HG03439 (cell line): ENCODE data around the gene DAB1.

Experiments
- ATAC-seq: cut with Tn5 transposase; IDR thresholded peaks from one replicate; pipeline ENCODE4 v1.9.1; 2021; ENCODE audit warnings: mild to moderate bottlenecking, moderate library complexity; ENCODE audit not compliant: unreplicated experiment

Gene DAB1

GRCh38 chr1:57036641-57037579, 386.9 kb downstream of the DAB1 start:
- ATAC-seq: no peak

- no peak for ATAC-seq
Measured at GRCh38 chr1:57034713-57035112, 389.1 kb downstream of the DAB1 start.

- no peak for ATAC-seq
Measured at GRCh38 chr1:57033222-57034001, 390.4 kb downstream of the DAB1 start.

GRCh38 chr1:57026624-57027354, 397.1 kb downstream of the DAB1 start:
- no peak for ATAC-seq

GRCh38 chr1:57024855-57025254, 399.0 kb downstream of the DAB1 start:
- no peak for ATAC-seq

GRCh38 chr1:57024428-57024827, 399.4 kb downstream of the DAB1 start:
- no peak for ATAC-seq

GRCh38 chr1:57020216-57020615, 403.6 kb downstream of the DAB1 start:
- ATAC-seq: no peak

GRCh38 chr1:57019236-57019839, 404.5 kb downstream of the DAB1 start:
- no peak for ATAC-seq

GRCh38 chr1:57018119-57018518, 405.7 kb downstream of the DAB1 start:
- no peak for ATAC-seq

- no peak for ATAC-seq
Measured at GRCh38 chr1:57017717-57018116, 406.1 kb downstream of the DAB1 start.

- no peak for ATAC-seq
Measured at GRCh38 chr1:57017200-57017599, 406.7 kb downstream of the DAB1 start.

- ATAC-seq: no peak
Measured at GRCh38 chr1:57015071-57015470, 408.8 kb downstream of the DAB1 start.

GRCh38 chr1:57013522-57013921, 410.3 kb downstream of the DAB1 start:
- ATAC-seq: no peak

- ATAC-seq: no peak
Measured at GRCh38 chr1:57012315-57012714, 411.5 kb downstream of the DAB1 start.

GRCh38 chr1:57010511-57010910, 413.3 kb downstream of the DAB1 start:
- no peak for ATAC-seq

- ATAC-seq: no peak
Measured at GRCh38 chr1:57007948-57008347, 415.9 kb downstream of the DAB1 start.

GRCh38 chr1:57007472-57007871, 416.4 kb downstream of the DAB1 start:
- no peak for ATAC-seq

- ATAC-seq: no peak
Measured at GRCh38 chr1:57003398-57004139, 420.3 kb downstream of the DAB1 start.

- ATAC-seq: no peak
Measured at GRCh38 chr1:56995414-56996100, 428.3 kb downstream of the DAB1 start.

- no peak for ATAC-seq
Measured at GRCh38 chr1:56993475-56993874, 430.4 kb downstream of the DAB1 start.
